Superior temporal gyrus (tissue), 1 donor: ENCODE measurements around the gene HEPACAM.

Experiments
- DNase-seq: peaks from one replicate; pipeline ENCODE4 v3.0.0-alpha.2; 2016; ENCODE audit errors: extremely low spot score

HEPACAM gene

GRCh38 chr11:124899383-124900145 lies 36.3 kb downstream of the HEPACAM start:
- DNase-seq, result no peak

DNA sequence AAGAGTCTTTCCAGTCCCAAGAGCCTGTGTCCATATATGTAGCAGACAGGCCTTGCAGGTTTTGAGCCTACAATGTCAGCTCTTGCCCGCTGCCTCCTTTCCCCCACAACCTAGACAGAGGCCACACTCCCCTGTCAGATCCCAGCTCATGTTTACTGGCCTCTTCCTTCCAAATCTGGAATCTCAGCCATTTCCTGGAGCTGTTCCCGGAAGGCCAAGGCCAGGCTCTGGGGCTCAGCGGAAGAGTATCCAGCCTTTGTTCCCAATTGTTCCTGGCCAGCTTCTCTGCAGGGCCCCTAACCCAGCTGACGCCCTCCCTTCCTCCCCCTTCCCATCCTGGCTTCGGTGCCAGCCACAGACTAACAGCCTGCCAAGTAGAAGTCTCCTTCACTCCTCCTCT lies 37.1 kb downstream of the HEPACAM start:
- peak; percentile 66 for DNase-seq

DNA sequence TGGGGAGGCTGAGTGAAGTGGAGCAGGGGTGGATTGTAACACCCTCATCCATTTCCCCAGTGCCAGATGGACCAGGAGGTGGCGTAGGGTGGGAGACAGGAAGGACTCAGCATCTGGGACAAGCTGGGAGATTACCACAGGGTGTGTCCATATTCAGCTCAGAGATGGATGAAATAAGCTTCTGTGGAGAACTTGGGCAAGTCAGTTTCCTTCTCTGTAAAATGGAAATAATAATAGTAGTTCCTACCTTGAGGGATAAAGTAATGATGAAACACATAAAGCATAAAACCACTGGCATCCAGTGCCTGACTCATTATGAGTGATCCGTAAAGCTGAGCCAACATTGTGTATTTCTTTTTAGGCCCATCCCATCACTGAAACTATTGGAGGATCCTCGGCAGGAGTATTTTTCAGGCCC lies 37.6 kb downstream of the HEPACAM start:
- no peak for DNase-seq

GRCh38 chr11:124897674-124898262 lies 38.1 kb downstream of the HEPACAM start, which contains the start of gene ROBO4:
Gene ROBO4, minus strand, starts transcription at chr11:124897865. Its CDS starts 70 bp downstream, at chr11:124897795.
- no peak for DNase-seq

DNA sequence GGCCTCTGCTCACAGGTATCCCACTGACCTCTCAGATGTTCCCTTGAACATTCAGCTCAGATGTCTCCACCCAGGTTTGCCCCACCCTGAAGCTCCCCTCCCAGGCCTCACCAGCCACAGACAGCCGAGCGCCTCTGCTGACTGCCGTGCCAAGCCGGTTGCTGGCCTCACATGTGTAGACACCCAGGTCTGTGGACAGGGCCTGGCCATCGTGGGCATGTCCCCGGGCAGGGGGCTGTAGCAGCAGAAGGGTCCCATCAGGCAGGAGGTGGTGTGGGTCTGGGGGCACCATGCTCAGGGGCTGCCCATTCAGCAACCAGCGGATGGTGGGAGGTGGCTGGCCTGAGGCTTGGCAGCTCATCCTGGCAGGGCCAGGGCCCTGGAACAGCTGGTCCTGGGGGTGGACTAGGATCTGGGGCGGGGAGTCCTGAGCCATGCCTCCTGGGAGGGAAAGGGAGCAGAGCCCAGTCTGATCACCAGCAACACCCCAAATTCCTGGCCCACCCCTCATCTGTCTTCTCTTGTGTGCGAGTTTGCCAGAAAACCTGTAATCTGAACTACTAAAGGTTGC lies 38.9 kb downstream of the HEPACAM start:
- DNase-seq, result no peak

DNA sequence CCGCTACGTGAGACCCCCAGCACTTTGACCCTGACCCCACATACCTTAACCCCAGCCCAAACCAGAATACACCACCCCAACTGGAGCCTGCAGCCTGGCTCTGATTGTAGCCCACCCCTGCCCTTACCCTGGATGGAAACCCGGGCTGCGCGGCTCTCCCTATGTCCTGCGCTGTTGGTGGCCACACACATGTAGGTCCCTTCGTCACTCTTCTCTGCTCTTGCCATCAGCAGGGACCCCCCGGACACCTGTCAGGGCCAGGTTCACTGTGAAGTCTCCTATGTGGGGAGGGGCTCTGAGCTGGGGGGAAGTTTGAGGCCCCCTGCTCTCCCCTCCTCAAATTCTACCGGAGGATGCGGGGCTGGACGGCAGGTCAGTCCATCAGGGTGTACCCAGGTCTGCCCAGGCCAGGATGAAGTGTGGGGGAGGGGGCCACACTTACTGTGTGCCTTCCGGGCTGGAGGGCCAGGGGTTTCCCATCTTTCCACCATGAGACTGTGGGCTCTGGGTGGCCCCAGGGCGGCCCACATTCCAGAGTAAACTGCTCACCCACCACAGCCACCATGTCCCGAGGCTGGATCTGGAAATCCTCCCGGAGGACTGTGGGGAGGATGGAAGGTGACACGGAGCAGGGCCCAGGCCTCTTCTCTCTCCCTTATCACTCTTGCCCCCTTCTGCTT lies 39.6 kb downstream of the HEPACAM start:
- DNase-seq, result no peak

DNA sequence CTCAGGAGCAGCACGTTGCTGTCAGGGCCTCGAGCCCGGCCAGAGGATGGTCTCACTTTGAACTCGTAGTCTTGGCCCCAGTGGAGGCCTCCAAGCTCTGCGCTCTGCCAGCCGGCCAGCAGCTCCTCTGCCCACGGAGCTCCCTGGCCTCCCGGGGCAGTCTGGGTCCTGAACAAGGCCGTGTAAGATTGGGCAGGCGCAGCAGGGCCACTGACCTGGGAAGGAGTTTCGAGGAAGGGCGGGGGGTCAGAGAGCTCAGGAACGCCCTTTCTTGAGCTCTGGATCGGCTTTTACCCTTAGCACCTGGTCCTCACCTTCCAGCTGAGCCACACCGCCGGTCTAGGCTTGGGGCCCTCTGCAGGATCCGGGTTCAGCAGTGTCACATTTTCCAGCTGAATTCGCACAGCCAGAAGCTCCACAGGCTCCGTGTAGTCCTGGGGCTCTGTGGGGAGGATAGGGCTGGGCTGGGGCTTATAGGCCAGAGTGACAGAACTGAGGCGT lies 40.3 kb downstream of the HEPACAM start:
- DNase-seq, result no peak

DNA sequence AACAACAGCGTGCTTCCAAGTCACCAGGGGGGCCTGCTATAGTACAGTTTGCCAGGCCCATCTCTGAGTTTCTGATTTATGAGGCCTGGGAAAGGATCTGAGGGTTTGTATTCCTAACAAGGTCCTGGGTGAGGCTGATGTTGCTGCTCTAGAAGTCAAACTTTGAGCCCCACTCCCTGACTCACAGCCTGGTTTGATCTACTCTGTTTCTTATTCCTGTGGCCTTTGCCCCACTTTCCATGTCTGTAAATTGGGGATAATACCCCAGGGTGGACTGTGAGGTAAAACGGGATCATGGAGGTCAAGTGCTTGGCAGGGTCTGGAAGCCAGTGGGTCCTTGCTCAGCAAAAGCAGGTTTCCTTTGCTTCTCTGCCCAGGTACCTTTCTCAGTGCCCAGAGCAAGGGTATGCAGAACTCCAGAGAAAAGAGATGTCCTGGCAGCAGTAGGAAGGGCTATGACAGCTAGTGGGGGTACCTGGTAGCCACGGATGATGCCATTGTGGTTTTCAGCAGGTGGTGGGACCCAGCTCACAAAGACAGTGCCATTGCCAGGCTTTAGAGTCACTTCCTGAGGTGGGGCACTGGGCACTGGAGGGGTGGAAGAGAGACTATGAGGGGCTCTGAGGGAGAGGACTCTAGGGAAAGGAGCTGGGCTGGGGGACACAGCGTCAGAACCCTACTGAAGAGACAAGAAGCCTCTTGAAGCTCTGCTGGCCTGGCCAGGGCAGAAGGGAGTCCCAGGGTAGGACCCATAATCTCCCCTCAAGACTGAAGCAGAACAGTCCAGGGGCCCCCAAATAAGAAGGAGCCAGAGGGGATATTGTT lies 41.0 kb downstream of the HEPACAM start:
- DNase-seq, result no peak

GRCh38 chr11:124893781-124894401 lies 42.0 kb downstream of the HEPACAM start:
- DNase-seq, result no peak

GRCh38 chr11:124892750-124893454 lies 42.9 kb downstream of the HEPACAM start:
- DNase-seq, result no peak

DNA sequence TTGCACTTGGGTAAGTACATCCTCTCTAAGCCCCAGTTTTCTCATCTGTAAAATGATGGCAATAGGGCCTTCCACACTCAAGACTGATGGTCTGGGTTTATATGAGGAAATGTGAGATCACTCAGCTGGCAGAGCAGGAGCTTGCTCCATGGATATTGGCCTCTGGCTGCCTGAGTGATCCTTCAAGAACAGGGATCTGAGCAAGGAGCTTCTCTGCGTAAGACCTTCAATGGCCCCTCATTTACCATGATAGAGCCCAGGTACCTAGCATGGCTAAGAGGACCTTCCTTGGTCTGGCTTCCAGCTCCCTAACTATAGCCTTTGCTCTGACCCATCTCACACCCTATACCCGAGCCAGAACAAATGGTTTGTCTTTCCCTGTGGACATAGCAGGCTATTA lies 43.7 kb downstream of the HEPACAM start:
- no peak for DNase-seq

DNA sequence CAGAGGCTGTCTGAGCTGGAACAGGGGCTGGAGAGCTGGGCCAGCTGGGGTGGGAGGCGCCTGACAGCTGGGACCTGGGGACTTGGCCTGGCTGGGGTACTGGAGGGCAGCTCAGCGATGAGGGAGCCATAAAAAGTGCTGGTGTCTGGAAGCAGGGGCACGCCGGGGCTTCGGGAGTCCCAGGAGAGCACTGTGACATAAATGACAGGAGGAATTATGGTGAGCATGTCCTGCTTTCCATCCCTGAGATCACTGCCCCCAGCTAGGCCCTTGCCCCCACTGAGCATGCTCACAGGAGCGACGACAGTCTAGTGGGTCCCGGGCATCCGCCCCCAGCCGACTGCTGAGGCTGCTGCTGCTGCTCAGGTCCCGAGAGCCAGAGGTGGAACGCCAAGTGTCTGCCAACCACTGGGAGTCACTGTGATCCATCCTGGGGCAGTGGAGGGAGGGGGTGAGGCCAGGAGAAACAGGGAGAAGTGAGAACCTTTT lies 44.4 kb downstream of the HEPACAM start:
- DNase-seq, result no peak

DNA sequence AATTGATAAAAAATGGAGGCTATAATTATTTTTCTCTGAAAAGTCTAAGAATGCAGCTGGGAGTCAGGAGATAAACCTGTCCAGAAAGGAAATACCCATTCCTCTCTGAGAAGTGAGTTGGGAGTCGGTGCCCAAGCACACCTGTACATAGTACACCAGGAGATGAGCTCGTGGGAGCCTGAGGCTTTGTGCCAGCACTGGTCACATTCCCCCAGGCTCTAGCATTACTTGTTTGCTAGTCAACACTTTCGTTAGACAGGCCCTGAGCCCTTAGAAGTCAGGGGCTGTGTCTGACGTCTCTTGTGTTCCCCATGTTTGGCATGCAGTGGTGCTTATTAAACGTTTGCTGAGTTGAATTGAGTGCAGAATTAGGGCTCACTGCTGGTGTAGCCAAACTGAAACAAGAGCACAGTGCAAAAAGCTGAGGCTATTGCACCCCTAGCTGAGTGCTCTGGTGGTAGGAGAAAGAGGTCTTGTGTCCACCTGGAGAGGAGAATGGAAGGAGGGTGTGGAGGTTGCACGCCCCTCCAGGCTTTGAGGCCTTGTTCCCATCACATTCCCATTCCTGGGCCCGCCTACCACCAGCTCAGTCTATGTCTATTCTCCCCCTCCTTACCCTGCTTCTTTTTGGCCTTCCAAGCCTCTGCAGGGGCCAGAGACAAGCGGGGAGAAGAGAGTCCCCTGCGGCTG lies 45.0 kb downstream of the HEPACAM start:
- no peak for DNase-seq

DNA sequence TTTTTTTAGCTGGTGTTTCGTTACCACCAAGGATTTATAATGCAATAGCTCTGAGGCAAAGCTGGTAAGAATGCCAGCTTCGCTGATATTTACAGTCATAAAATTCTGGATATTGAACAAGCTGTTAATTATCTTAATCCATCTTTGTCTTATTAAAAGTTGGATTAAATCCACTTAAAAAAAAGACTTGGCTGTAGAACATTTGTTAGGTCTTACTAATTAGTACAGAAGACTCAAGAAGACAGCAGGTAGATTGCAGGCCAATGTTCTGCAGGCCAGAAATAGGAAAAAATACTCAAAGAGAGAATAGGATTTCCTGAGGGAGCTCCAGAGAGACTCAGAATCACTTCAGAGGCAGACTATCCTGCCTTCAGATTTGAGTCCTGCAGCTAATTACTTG lies 45.7 kb downstream of the HEPACAM start:
- DNase-seq, result no peak

- DNase-seq, result no peak
These were observed 46.4 kb downstream of the HEPACAM start for GRCh38 chr11:124889191-124890091.

DNA sequence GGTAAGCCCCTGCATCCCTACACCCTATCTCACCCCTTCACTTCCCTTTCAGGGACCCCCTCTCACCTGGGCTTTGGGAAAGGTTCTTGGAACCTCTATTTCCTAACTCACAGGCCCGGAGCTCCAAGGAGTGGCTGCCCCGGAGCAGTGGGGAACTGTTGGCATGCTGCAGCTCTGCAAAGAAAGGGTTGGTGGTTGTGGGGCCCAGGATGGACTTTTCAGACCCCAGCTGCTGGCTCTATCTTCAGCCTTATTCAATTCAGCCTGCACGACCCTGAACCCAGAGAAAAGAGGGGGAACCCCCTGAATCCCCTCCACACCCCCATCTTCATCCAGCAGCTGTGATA lies 48.2 kb downstream of the HEPACAM start:
- DNase-seq, result no peak

DNA sequence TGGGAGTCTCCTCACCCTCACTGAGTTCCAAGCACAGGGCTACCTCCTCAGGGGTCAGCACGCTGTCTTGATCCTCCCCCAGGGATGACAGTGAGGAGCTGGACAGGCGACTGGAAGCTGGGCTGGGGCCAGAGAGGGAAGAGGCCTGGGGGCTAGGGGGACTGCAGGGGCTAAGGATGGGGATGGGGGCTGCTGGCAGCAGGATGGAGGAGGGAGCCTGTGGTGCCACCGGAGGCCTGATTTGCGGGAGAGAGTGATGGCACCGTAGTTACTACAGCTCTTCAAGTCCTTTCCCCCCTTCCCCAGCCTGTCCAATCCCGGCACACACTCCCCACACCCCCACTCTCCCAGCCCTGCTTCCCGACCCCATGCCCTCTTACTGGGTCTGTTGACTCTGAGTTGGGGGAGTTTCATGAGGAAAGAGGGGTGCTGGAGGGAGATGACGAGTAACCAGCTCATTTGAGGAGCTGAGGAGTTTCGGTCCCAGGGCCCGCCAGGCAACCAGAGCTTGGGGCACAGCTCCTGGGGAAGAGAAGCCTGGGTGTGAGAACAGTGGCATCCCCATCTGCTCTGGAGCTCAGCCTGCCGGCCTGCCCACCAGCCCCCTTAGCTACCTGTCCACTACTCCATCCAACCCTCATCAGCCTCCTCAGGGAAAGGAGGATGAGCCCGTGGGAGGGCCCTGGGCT lies 48.7 kb downstream of the HEPACAM start:
- no peak for DNase-seq

DNA sequence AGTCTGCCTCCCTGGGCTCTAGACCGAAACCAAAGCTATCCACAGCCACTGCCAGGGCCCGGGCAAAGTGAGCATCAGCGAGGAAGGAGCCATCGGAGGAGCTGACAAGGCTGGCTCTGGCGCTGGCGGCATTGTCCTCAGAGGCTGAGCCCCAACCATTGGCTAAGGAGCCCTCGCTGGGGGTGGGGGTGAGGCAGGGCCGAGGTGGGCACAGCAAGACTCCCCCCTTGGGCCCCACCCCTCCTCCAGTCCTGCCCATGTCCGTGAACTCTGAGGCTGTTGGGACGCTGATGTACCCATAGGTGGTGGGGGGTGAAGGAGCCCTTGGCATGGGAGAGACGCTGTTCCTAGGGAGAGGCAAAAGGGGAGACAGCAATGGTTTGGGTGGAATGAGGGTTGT lies 49.4 kb downstream of the HEPACAM start:
- no peak for DNase-seq
